Measurements from ENCODE around the gene GRIN3A. TPM values are rescaled to one million over a fixed set of nuclear protein-coding genes. Genes with fewer than 3 reads are reported as not detected.

The GRIN3A gene
- total RNA-seq, 1 experiment from 2014 or later: 0.03 TPM

GRCh38 chr9:101668421-101668820, 70.0 kb downstream of the GRIN3A start:
- ChIA-PET POLR2A (no interaction called here), CTCF (no interaction called here)
- no TSS peak for BruUV-seq (replicated peaks)
- no peak for ATAC-seq
- Histone ChIP-seq H3K9me3 (ENCODE audit: control insufficient read depth, insufficient read depth, low read depth, low read length) (no peaks in the 10 kb centered on the region), H3K27me3 (ENCODE audit: control insufficient read depth, insufficient read depth, low read length) (no peaks in the 10 kb centered on the region), H3K27ac (ENCODE audit: low read length) (no peak overlapping the region), H3K36me3 (ENCODE audit: control insufficient read depth, insufficient read depth, low read length) (no peaks in the 10 kb centered on the region), H3K4me3 (ENCODE audit: low read depth in 2 of 2, low read length in 2 of 2) (no peak overlapping the region), H3K4me1 (ENCODE audit: control insufficient read depth, insufficient read depth, low read length) (no peaks in the 10 kb centered on the region)
- TF ChIP-seq POLR2AphosphoS5 (IDR thresholded peaks at IDR 0.05; ENCODE audit: low read depth, low read length) (no peak), REST (IDR thresholded peaks at IDR 0.05; ENCODE audit: insufficient read depth in 1 of 2, low read depth in 2 of 2, low read length in 1 of 2) (no peak), SIN3A (IDR thresholded peaks at IDR 0.05; ENCODE audit: borderline replicate concordance, insufficient read depth, low read depth, low read length) (no peak)
- DNase-seq (ENCODE audit: low read depth, low spot score): no peak
- intact Hi-C loops (cut with micrococcal nuclease; ENCODE audit: unreplicated experiment): no loop called here
- in situ Hi-C loops (cut with HindIII; ENCODE audit: low pct_unique_long_range_greater_than_20kb, low sequenced_read_pairs): no loop called here

- Histone ChIP-seq H3K27ac (ENCODE audit: low read length) (no peak overlapping the region), H3K27me3 (ENCODE audit: control insufficient read depth, insufficient read depth, low read length) (no peaks in the 10 kb centered on the region), H3K4me1 (ENCODE audit: control insufficient read depth, insufficient read depth, low read length) (no peaks in the 10 kb centered on the region), H3K4me3 (ENCODE audit: low read depth in 2 of 2, low read length in 2 of 2) (no peak overlapping the region), H3K9me3 (ENCODE audit: control insufficient read depth, insufficient read depth, low read depth, low read length) (no peaks in the 10 kb centered on the region), H3K36me3 (ENCODE audit: control insufficient read depth, insufficient read depth, low read length) (no peaks in the 10 kb centered on the region)
- BruUV-seq (replicated peaks): no TSS peak
- no peak for TF ChIP-seq POLR2AphosphoS5 (IDR thresholded peaks at IDR 0.05; ENCODE audit: low read depth, low read length)
- no peak for TF ChIP-seq REST (IDR thresholded peaks at IDR 0.05; ENCODE audit: insufficient read depth in 1 of 2, low read depth in 2 of 2, low read length in 1 of 2)
- TF ChIP-seq CTCF (IDR thresholded peaks at IDR 0.05): no peak
- TF ChIP-seq TCF7L2 (IDR thresholded peaks at IDR 0.05; ENCODE audit: low read depth, low read length): no peak
- TF ChIP-seq SIN3A (IDR thresholded peaks at IDR 0.05; ENCODE audit: borderline replicate concordance, insufficient read depth, low read depth, low read length): no peak
- POLR2A ChIA-PET: no interaction called here
- DNase-seq (ENCODE audit: low read depth, low spot score): no peak
- intact Hi-C loops (cut with micrococcal nuclease; ENCODE audit: unreplicated experiment): no loop called here
- in situ Hi-C loops (cut with HindIII; ENCODE audit: low pct_unique_long_range_greater_than_20kb, low sequenced_read_pairs): no loop called here
- no peak for ATAC-seq
- CTCF ChIA-PET: no interaction called here
Observed at GRCh38 chr9:101664453-101664852, 74.0 kb downstream of the GRIN3A start.

Measured in Panc1 (cell line).